VCaP (cell line): Measurements from ENCODE around the gene ZSCAN1.

ENCODE experiments used
- H3K27ac ChIP-seq: fragments of 450-650 bp; 2 replicates; pipeline ENCODE4 v1.5.1; 2017
- CTCF ChIP-seq: fragments of 450-650 bp; conservative IDR thresholded peaks from 2 replicates; pipeline ENCODE4 v1.5.1; 2017; ENCODE audit warnings: mild to moderate bottlenecking, moderate library complexity

Gene ZSCAN1

GRCh38 chr19:58053480-58054156 lies 19.8 kb downstream of the ZSCAN1 start:
- TF ChIP-seq CTCF: no peak
- no peak overlapping the region for H3K27ac ChIP-seq

GRCh38 chr19:58054901-58055874 lies 21.4 kb downstream of the ZSCAN1 start:
- H3K27ac ChIP-seq: no peak overlapping the region
- TF ChIP-seq CTCF: no peak

GRCh38 chr19:58056261-58056660 lies 22.4 kb downstream of the ZSCAN1 start:
- H3K27ac ChIP-seq: no peak overlapping the region
- no peak for TF ChIP-seq CTCF

- no peak for TF ChIP-seq CTCF
Measured at GRCh38 chr19:58056861-58057260, 23.0 kb downstream of the ZSCAN1 start.

GRCh38 chr19:58058467-58058866 lies 24.6 kb downstream of the ZSCAN1 start:
- TF ChIP-seq CTCF: no peak
- H3K27ac ChIP-seq: peak overlapping the region; percentile 88

More at GRCh38 chr19:58056861-58057260, 23.0 kb downstream of the ZSCAN1 start:
- H3K27ac ChIP-seq: no peak overlapping the region

GRCh38 chr19:58059003-58059670 lies 25.3 kb downstream of the ZSCAN1 start, which contains the start of gene ZNF135:
Gene ZNF135 (plus strand): TSS chr19:58059282. CDS start chr19:58060003, 721 bp downstream.
- peak within 1 kb of the TSS; percentile 88 for H3K27ac ChIP-seq
- no peak for TF ChIP-seq CTCF

- peak overlapping the region; percentile 88 for H3K27ac ChIP-seq
Measured at GRCh38 chr19:58059671-58060078, 25.9 kb downstream of the ZSCAN1 start.

More at GRCh38 chr19:58059671-58060078, 25.9 kb downstream of the ZSCAN1 start:
- TF ChIP-seq CTCF: no peak
